Measurements from ENCODE around the gene BSCL2. TPM values are rescaled to one million over a fixed set of nuclear protein-coding genes. Genes with fewer than 3 reads are reported as not detected.

BSCL2 gene
- total and polyA plus RNA-seq, 2 of the 13 experiments (the other 11 are each of a cell fraction or from before 2014, with no cell fraction given), result 19.5 to 21.1 TPM

DNA sequence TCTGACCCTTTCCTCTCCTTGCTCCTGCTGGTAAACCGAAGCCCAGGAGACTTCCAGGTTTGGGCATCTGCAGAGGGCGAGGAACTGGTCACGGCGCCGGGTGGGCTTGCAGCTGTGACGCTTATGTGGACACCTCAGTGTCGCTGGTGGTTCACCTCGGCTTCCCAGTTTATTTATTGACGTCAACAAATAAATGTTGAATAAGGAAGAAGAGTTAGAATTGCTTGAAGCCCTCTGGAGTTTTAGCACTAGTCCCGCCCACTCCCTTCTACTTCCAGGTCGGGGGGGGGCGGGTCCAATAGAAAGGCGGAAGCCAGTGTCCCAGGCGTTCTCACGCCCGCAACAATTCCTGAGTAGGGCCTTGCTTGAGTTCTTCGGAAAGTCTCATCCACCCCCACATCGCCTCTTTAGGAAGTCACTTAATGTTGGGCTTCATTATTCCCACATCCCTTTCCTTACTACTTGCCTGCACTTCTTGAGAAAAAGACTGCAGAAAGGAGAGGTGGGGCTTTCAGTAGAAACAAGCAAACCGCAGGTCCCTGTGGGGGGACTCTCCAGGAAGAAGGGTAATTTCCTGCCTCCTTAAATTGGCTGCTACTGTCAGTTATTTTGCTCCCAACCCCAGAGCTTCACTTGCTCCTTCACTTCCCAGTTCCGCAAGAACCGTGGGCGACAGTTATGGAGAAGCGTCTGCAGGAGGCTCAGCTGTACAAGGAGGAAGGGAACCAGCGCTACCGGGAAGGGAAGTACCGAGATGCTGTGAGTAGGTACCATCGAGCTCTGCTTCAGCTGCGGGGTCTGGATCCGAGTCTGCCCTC lies 21.2 kb upstream of the BSCL2 start, which contains the start of gene TTC9C (continued):
- TF ChIP-seq TCF12 (IDR thresholded peaks at IDR 0.05) (no peak), TCF12 (CRISPR knock-in tag; IDR thresholded peaks at IDR 0.05) (no peak), SMARCE1 (IDR thresholded peaks at IDR 0.05; ENCODE audit: borderline replicate concordance) (no peak), NPAS2 (CRISPR knock-in tag; IDR thresholded peaks at IDR 0.05; ENCODE audit: borderline replicate concordance) (no peak), SP4 (CRISPR knock-in tag; IDR thresholded peaks at IDR 0.05) (no peak), ZNF782 (CRISPR knock-in tag; IDR thresholded peaks at IDR 0.05; ENCODE audit: borderline replicate concordance) (peak; percentile 65; the same call in 1 of the 2 replicates), BORCS8-MEF2B (CRISPR knock-in tag; IDR thresholded peaks at IDR 0.05) (no peak), PHF21A (CRISPR knock-in tag; IDR thresholded peaks at IDR 0.05) (no peak; the same call in 1 of the 2 replicates), CEBPB (IDR thresholded peaks at IDR 0.05; ENCODE audit: borderline replicate concordance, low read depth, low read length) (no peak), ZNF841 (CRISPR knock-in tag; IDR thresholded peaks at IDR 0.05; ENCODE audit: borderline replicate concordance) (no peak), BCL3 (CRISPR knock-in tag; IDR thresholded peaks at IDR 0.05) (no peak), ZKSCAN1 (IDR thresholded peaks at IDR 0.05; ENCODE audit: low read length) (0 out of 2 replicates have a peak, but pooled peaks have one; percentile 14), EHMT2 (IDR thresholded peaks at IDR 0.05; ENCODE audit: borderline replicate concordance, low read depth, low read length) (no peak), NCOA2 (CRISPR knock-in tag; IDR thresholded peaks at IDR 0.05) (0 out of 2 replicates have a peak, but pooled peaks have one; percentile 18)
- TF ChIP-seq, protein P1, sequence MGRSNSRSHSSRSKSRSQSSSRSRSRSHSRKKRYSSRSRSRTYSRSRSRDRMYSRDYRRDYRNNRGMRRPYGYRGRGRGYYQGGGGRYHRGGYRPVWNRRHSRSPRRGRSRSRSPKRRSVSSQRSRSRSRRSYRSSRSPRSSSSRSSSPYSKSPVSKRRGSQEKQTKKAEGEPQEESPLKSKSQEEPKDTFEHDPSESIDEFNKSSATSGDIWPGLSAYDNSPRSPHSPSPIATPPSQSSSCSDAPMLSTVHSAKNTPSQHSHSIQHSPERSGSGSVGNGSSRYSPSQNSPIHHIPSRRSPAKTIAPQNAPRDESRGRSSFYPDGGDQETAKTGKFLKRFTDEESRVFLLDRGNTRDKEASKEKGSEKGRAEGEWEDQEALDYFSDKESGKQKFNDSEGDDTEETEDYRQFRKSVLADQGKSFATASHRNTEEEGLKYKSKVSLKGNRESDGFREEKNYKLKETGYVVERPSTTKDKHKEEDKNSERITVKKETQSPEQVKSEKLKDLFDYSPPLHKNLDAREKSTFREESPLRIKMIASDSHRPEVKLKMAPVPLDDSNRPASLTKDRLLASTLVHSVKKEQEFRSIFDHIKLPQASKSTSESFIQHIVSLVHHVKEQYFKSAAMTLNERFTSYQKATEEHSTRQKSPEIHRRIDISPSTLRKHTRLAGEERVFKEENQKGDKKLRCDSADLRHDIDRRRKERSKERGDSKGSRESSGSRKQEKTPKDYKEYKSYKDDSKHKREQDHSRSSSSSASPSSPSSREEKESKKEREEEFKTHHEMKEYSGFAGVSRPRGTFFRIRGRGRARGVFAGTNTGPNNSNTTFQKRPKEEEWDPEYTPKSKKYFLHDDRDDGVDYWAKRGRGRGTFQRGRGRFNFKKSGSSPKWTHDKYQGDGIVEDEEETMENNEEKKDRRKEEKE (IDR thresholded peaks at IDR 0.05), result no peak
- TF ChIP-seq, protein P2, sequence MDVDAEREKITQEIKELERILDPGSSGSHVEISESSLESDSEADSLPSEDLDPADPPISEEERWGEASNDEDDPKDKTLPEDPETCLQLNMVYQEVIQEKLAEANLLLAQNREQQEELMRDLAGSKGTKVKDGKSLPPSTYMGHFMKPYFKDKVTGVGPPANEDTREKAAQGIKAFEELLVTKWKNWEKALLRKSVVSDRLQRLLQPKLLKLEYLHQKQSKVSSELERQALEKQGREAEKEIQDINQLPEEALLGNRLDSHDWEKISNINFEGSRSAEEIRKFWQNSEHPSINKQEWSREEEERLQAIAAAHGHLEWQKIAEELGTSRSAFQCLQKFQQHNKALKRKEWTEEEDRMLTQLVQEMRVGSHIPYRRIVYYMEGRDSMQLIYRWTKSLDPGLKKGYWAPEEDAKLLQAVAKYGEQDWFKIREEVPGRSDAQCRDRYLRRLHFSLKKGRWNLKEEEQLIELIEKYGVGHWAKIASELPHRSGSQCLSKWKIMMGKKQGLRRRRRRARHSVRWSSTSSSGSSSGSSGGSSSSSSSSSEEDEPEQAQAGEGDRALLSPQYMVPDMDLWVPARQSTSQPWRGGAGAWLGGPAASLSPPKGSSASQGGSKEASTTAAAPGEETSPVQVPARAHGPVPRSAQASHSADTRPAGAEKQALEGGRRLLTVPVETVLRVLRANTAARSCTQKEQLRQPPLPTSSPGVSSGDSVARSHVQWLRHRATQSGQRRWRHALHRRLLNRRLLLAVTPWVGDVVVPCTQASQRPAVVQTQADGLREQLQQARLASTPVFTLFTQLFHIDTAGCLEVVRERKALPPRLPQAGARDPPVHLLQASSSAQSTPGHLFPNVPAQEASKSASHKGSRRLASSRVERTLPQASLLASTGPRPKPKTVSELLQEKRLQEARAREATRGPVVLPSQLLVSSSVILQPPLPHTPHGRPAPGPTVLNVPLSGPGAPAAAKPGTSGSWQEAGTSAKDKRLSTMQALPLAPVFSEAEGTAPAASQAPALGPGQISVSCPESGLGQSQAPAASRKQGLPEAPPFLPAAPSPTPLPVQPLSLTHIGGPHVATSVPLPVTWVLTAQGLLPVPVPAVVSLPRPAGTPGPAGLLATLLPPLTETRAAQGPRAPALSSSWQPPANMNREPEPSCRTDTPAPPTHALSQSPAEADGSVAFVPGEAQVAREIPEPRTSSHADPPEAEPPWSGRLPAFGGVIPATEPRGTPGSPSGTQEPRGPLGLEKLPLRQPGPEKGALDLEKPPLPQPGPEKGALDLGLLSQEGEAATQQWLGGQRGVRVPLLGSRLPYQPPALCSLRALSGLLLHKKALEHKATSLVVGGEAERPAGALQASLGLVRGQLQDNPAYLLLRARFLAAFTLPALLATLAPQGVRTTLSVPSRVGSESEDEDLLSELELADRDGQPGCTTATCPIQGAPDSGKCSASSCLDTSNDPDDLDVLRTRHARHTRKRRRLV (CRISPR knock-in tag; IDR thresholded peaks at IDR 0.05), result 0 out of 2 replicates have a peak, but pooled peaks have one; percentile 34
- TF ChIP-seq, protein P3, sequence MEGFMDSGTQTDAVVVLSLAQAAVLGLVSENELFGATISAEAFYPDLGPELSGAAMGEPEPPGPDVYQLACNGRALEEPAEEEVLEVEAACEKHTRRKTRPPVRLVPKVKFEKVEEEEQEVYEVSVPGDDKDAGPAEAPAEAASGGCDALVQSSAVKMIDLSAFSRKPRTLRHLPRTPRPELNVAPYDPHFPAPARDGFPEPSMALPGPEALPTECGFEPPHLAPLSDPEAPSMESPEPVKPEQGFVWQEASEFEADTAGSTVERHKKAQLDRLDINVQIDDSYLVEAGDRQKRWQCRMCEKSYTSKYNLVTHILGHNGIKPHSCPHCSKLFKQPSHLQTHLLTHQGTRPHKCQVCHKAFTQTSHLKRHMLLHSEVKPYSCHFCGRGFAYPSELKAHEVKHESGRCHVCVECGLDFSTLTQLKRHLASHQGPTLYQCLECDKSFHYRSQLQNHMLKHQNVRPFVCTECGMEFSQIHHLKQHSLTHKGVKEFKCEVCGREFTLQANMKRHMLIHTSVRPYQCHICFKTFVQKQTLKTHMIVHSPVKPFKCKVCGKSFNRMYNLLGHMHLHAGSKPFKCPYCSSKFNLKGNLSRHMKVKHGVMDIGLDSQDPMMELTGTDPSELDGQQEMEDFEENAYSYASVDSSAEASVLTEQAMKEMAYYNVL (CRISPR knock-in tag; IDR thresholded peaks at IDR 0.05; ENCODE audit: borderline replicate concordance), result no peak

Data from HepG2 (cell line).